NCI-H1048 (cell line): Measurements from ENCODE around the gene LIPK.

ENCODE experiments used
- DNase-seq: peaks from one replicate; lab custom pipeline; 2025; lab: John Stamatoyannopoulos, UW

LIPK gene

DNA sequence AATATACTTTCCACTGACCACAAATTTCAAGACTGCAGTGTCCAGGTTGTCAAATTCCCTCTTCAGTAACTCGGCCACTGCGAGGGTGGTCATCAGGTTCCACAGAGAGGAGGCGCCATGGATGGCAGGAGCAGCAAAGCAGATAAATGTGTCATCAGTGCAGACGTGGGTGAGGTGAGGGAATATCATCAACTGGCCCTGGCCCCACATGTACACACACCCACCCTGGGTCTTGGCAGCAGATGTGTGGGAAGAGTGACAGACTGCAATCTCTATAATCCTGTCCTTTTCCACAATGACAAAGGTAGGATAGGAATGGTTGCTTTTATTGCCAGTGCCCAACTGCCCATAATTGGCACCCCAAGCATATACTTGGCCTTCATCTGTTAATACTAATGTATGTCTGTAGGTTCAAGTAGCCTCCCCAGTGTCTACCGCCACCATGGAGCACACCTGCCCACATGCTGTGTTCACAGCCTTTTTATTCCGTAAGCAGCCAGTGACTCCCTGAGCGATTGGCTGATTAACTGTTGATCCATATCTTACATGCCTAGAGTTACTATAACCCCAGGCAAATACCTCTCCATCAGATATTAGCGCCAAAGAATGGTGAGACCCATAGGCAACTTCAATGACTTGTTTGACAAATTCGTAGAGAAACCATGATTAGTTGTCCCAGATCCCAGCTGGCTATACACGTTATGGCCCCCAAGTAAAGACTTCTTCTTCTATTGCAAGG lies 80.2 kb downstream of the LIPK start:
- DNase-seq, result no peak

DNA sequence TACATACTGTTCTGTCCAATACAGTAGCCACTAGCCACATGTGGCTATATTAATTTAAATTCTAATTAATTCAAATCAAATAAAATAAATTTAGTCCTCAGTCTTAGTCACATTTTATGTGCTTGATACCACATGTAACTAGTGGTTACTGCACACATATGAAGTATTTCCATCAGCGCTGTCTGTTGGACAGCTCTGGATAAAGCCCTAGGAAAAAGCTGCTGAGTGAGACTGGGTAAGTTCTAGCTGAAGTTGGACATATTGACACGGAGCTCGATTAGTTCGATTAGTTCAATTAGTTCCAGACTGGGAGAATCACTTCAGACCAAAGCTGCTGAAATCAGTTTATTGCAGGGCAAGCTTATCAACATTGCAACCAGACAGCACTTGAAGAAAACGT lies 81.4 kb downstream of the LIPK start:
- DNase-seq, result no peak

DNA sequence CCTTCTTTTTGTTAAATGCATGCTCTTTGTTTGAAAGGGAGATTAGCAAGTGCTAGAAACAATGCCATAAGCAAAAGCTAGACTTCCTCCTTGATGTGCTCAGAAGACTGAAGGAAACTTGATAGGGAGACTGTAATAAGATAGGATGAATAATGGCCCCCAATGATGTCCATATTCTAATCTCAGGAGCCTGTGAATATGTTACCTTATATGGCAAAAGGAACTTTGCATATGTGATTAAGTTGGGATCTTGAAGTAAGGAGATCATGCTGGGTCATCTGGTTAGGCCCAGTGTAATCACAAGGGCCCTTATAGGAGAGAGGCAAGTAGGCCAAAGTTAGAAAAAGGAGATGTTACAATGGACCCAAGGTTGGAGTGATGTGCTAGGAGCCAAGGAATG lies 82.9 kb downstream of the LIPK start:
- DNase-seq, result no peak

DNA sequence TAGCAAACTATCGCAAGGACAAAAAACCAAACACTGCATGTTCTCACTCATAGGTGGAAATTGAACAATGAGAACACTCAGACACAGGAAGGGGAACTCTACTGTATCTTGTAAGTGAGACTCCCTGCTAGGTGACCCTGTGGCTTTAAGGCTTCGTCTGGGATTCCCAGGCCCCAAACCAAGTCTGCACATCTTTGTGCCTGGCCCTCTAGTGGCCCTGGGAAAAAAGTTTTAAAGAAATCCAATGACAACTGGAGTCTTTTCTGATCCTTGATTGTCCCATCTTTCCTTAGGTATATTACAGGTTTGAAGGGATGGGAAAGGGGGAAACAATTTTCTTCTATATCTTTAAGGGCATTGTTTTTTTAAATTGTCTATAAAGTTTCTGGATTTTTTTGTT lies 85.9 kb downstream of the LIPK start:
- no peak for DNase-seq

DNA sequence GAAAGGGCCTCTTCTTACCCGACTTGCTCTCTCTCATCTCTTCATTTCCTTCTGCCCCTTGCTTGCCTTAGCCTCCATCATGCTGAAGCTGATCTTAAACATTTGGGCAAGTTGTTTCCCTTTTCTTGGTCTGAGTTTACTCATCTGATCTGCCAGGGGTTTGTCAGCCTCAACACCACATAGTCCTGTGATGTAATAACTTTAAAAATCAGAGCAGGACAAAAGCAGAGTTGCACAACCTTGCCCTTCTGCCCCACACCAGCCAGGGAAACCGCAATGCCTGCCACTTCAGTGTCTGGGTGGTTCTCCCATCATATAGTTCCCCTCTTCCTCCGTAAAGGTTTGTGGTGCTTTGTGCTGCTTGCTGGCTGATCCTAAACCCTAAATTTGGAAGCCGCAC lies 86.6 kb downstream of the LIPK start:
- DNase-seq, result no peak

DNA sequence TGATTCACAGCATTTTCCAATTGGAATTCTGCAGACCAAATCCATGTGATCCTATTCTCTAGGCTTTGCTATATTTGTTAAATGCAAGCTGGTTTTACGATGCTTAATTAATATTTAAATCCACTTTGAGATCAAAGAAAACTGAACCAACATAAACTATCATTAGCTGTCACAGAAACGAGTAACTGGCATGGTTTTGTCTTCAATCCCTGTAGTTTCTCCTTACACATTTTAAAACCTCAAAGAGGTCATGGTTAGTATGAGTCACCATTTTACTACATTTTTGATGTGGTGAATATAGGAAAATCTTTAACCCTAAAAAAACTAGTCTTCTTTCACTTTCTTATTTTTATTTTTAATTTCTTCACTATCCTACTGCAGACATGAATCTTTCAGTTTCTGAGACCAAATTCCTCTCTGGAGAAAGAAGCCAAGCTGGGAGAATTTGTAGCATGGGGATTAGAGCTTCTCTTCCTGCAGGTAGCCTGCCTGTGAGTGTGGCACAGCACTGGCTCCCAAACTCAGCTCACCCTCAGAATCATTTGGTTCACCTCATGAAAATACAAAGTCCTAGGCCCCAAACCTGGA lies 87.8 kb downstream of the LIPK start:
- no peak for DNase-seq

DNA sequence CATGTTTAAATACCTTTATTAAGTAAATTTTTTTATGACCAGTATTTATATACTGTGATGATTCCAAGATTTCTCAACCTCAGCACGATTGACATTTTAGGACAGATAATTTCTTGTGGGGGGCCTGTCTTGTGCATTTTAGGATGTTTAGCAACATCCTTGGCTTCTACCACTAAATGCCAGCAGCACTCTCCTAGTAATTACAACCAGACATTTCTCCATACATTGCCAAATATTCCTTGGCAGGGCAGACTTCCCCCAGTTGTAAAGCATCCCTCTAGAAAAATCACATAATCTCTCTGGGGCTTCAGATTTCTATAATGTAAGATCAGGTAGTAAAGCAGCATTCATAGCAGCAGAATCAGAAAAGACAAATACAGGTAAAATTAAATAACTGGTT lies 88.7 kb downstream of the LIPK start:
- DNase-seq, result no peak

DNA sequence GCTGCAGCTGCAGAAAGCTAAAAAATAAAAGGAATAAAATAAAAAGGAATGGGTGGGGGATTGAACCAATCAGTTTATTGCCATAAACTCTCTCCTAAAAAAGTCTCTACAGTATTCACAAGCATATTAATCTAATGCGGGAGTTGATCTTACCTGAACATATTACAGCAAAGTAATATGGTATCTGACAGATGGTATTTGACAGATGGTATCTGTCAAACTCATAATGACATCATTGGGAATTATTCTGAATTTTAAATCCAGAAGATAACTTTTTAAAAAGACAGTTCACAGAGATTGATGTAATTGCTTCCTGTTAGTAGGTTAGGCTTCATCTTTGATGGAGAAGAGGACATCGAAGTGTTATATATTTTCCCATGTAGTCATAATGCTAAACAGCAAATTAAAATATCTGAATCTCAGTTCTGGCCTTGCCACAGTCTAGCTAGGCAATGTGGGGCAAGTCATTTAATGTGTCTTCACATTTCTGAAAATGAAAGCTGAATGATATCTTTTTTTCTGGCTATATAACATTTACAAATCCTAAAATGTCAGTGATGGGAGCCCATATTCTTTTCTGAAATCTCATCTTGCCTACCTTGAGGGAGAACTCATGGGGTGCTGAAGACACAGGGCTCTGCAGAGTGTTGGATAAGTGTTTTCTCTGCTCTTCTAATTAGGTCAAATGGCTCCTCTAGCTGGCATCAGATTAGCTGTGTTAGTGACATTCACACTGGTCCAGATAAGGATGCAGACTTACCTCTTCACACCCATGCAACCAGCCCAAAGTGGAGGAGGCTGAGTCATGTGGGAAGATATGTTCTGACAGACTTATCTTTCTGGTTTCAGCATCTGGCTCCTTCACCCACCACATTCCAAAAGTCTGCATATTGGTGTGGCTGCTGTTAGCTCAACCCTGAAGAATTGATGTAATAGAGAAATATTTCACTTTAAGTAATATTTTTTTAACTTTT lies 94.4 kb downstream of the LIPK start:
- DNase-seq, result no peak
